Stomach (tissue), 4 donors: Measurements from ENCODE around the gene PRSS27.

ENCODE experiments used
- CTCF ChIP-seq, 7 experiments: fragments of 450-650 bp in 4 of 7; fragments of 200-600 bp in 3 of 7; sonication (generic) in 3 of 7; IDR thresholded peaks; one replicate each; pipeline ENCODE4 v1.5.1; 2016 to 2019; ENCODE audit warnings: antibody characterized with exemption in 7 of 7, control low read depth in 2 of 7, mild to moderate bottlenecking in 1 of 7
- EP300 ChIP-seq: sonication (generic); formaldehyde crosslinking; IDR thresholded peaks from one replicate; pipeline ENCODE4 v1.6.1; 2017; ENCODE audit warnings: antibody characterized with exemption
- POLR2A ChIP-seq, 4 donors: fragments of 450-650 bp; IDR thresholded peaks; one replicate each; pipeline ENCODE4 v1.6.1; 2016; ENCODE audit warnings: antibody characterized with exemption in 4 of 4, control low read depth in 2 of 4, mild to moderate bottlenecking in 1 of 4, moderate library complexity in 1 of 4
- POLR2AphosphoS5 ChIP-seq, 3 donors: sonication (generic); formaldehyde crosslinking; IDR thresholded peaks; one replicate each; pipeline ENCODE4 v1.6.1; 2016; ENCODE audit warnings: antibody characterized with exemption in 3 of 3

DNA sequence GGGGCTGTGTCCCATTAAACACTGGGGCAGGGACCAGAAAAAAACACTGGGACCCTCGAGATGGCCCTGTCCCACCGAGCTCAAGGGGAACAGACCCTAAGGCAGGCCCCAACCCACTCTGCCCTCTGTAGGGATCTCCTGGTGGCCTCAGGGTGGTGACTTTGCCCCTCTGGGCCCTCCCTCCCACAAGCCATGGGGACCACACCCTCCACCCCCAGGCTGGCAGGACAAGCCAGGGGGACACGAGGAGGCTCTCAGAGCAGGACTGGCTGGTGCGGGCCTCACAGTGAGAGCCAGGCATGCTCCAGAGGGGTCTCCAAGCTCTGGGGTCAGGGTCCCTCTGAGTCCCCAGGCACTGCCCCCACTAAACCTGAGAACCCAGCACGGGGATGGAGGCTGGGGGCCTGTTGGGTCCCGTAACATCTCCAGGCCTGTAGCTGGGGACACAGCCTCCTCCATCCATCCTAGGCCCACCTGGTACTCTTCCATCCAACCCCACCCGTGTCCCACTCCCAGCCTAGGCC, 17.9 kb upstream of the PRSS27 start:
- TF ChIP-seq POLR2AphosphoS5 (IDR thresholded peaks at IDR 0.05): no peak
- no peak for TF ChIP-seq EP300
- no peak for TF ChIP-seq CTCF (IDR thresholded peaks at IDR 0.05)
- TF ChIP-seq POLR2A (IDR thresholded peaks at IDR 0.05): no peak
